H1 (cell line): Measurements from ENCODE around the gene DCLK1. TPM values are rescaled to one million over a fixed set of nuclear protein-coding genes. Genes with fewer than 3 reads are reported as not detected.

Source experiments
- POLR2AphosphoS5 ChIP-seq: IDR thresholded peaks from 2 replicates; pipeline ENCODE4 v1.6.1; 2011; ENCODE audit warnings: low read depth, low read length
- polyA plus RNA-seq, 7 experiments: library from polyadenylated mRNA; depleted of rRNA in 3 of 7; stranded (reverse) in 5 of 7; unstranded in 2 of 7; fragments of >200 nt in 5 of 7; fragments of 200-250 nt in 2 of 7; gene quantifications; 1 replicate in 5 of 7; 2 replicates in 1 of 7; 4 replicates in 1 of 7; pipeline versions ENCODE4 v1.2.1 to v1.2.3, GENCODE V29; 2011 to 2013; ENCODE audit warnings: missing spikeins in 2 of 7, mixed read lengths in 2 of 7
- total RNA-seq: library from RNA; stranded (reverse); fragmentation: NEBNext Ultra II Directional; extraction: Animal tissue kit (Norgen Biotek cat#: 25700); gene quantifications from 2 replicates; pipeline ENCODE4 v1.2.1, GENCODE V29; 2021

The DCLK1 gene
- total and polyA plus RNA-seq, 2 of the 8 experiments (the other 6 are each of a cell fraction or from before 2014, with no cell fraction given): 22.8 to 41.0 TPM

GRCh38 chr13:36124236-36124822 lies 6.9 kb downstream of the DCLK1 start (continued):
- no peak for TF ChIP-seq POLR2AphosphoS5
